ENCODE data around the gene ZNF101.

DNA sequence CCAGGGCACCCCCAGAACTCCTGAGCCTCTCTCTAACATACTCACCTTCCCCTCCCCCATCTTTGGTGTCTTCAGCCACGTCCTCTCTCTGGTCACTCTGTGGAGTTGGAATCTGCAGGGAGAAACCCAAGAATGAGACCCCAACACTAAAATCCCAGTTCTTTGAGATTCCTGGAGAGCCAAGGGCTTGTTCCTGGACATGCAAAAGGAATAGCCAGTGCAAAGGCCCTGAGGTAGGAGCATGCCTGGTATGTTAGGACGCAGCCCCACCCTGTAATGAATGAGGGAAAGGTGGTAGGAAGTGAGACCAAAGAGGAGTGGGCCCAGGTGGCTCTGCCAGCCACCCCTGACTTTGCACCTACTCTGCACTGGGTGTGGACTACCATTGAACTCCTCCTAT lies 38.2 kb upstream of the ZNF101 start:
- TF ChIP-seq, protein P1, sequence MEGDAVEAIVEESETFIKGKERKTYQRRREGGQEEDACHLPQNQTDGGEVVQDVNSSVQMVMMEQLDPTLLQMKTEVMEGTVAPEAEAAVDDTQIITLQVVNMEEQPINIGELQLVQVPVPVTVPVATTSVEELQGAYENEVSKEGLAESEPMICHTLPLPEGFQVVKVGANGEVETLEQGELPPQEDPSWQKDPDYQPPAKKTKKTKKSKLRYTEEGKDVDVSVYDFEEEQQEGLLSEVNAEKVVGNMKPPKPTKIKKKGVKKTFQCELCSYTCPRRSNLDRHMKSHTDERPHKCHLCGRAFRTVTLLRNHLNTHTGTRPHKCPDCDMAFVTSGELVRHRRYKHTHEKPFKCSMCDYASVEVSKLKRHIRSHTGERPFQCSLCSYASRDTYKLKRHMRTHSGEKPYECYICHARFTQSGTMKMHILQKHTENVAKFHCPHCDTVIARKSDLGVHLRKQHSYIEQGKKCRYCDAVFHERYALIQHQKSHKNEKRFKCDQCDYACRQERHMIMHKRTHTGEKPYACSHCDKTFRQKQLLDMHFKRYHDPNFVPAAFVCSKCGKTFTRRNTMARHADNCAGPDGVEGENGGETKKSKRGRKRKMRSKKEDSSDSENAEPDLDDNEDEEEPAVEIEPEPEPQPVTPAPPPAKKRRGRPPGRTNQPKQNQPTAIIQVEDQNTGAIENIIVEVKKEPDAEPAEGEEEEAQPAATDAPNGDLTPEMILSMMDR (IDR thresholded peaks at IDR 0.05): no peak
- TF ChIP-seq EP300 (IDR thresholded peaks at IDR 0.05): no peak

All from tibial nerve (tissue), 4 donors.